AG10803 (cell line): ENCODE results near the gene SLC23A2.

Experiments used
- DNase-seq: peaks from one replicate; pipeline ENCODE4 v3.0.0; 2010; ENCODE audit warnings: low read depth
- H3K4me3 ChIP-seq: 2 replicates; pipeline ENCODE4 v1.5.1; 2011; ENCODE audit warnings: mild to moderate bottlenecking, low read length, control low read depth
- TF ChIP-seq, protein P1 (sequence below): conservative IDR thresholded peaks from 2 replicates; pipeline ENCODE4 v1.5.1; 2011; ENCODE audit warnings: mild to moderate bottlenecking, low read length, control low read depth, inconsistent platforms

Gene SLC23A2

DNA sequence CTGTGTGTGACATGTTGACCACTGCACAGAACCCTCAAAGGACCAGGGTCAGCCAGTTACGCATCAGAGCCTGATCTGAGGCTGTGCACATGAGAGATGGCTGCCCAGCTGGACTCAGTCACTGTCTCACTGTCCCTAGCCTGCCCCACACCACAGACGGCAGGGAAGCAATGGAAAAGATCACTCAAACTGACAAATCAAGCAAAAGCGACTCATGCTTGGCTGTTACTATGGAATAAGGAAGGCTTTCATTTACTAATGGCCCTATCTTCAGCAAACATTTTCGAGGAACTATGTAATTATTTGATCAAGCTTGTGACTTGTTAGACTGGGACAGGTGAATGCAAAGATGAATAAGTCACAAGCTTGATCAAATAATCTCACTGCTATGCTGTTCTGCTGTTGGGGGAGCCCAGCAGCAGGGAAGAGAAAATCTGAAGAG, 137.0 kb downstream of the SLC23A2 start:
- DNase-seq: no peak
- H3K4me3 ChIP-seq: no peak overlapping the region
- TF ChIP-seq, protein P1, sequence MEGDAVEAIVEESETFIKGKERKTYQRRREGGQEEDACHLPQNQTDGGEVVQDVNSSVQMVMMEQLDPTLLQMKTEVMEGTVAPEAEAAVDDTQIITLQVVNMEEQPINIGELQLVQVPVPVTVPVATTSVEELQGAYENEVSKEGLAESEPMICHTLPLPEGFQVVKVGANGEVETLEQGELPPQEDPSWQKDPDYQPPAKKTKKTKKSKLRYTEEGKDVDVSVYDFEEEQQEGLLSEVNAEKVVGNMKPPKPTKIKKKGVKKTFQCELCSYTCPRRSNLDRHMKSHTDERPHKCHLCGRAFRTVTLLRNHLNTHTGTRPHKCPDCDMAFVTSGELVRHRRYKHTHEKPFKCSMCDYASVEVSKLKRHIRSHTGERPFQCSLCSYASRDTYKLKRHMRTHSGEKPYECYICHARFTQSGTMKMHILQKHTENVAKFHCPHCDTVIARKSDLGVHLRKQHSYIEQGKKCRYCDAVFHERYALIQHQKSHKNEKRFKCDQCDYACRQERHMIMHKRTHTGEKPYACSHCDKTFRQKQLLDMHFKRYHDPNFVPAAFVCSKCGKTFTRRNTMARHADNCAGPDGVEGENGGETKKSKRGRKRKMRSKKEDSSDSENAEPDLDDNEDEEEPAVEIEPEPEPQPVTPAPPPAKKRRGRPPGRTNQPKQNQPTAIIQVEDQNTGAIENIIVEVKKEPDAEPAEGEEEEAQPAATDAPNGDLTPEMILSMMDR: no peak

DNA sequence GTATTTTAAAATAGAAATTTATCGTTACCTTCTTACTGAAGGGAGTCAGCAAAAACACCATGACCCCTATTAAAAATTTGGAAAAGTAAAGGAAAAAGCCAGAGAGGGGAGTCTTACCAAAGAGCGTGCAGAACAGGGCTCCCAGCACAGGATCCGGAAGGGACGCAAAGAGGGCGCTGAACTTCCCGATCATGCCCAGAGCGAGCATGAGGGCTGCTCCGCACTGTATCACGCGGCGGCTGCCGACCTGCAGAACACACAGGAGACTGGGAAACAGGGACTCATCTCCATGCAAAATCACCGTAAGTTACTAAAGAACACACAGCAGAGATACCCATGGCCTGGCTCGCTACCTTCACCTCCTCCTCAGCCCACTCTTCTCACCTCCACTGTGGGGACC, 138.6 kb downstream of the SLC23A2 start:
- TF ChIP-seq, protein P1: no peak
- no peak for DNase-seq
- H3K4me3 ChIP-seq: no peak overlapping the region

DNA sequence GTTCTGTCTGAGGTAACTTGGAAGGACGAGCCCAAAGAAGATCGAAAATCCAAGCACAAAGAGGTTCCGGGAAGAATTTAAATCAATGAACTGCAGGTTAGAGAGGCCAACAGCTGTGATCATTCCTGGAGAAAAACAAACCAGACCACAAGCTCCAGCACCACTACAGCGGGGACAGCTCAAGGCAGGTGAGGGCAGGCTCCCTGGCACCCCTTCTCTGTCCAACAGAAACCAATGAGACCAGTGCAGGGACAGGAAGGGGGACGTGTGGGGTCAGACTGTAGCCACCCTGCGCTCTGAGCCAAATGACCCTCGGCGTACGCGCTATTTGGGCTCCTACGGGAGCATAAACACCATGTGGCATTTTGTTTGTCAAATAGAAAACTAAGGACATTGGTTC, 139.3 kb downstream of the SLC23A2 start:
- H3K4me3 ChIP-seq: no peak overlapping the region
- TF ChIP-seq, protein P1: no peak
- no peak for DNase-seq

DNA sequence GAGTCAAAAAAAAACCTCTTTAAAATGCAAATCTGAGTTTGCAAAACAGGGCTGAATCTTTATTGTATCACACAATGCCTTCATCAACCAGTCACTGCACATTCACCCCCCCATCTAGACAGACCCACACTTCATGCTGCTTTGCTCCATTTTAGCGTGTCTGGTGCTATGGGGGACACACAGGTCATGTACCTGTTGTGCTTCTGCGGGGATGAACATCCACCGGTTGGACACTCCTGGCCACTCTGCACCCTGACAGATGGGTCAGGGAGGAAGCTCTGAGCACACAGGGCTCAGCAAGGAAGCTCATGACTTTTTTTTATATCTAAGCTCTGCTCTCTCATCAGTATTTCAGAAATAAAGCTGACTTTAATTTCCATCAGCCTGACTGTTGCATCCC, 143.3 kb downstream of the SLC23A2 start:
- no peak overlapping the region for H3K4me3 ChIP-seq
- TF ChIP-seq, protein P1: no peak
- no peak for DNase-seq

DNA sequence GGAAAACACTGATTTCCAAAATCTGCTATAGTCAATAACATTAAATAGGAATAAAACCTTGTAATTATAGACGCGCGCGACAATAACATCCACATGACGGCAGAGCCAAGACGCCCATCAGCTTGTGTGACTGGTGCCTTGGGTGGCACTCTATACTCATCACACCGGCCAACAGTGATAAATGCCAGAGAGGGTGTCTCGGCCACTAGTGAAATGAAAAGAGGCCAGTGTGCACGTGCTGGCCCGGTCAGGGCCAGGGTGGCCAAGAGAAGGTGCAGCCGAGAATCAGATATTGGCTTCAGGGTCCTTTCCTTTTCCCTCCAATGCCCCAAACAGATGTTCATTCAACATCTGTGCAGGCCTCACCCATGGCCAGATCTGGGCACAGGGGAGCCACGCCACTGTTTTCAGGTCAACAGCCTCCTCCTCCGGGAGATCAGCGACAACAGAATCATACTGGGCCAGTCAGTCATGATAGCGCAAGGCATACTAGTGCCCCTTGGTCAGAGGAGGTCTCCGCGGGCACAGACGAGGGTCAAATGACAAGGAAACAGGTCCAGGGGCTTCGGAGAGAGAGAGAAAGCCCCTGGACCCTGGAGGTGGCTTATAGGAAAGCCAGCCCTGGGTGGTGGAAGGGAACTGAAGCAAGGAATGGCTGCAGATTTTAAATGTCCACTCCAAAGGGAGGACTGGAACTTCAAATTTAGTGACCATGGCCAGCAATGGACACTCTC, 145.1 kb downstream of the SLC23A2 start:
- DNase-seq: no peak
- H3K4me3 ChIP-seq: no peak overlapping the region
- TF ChIP-seq, protein P1: no peak

DNA sequence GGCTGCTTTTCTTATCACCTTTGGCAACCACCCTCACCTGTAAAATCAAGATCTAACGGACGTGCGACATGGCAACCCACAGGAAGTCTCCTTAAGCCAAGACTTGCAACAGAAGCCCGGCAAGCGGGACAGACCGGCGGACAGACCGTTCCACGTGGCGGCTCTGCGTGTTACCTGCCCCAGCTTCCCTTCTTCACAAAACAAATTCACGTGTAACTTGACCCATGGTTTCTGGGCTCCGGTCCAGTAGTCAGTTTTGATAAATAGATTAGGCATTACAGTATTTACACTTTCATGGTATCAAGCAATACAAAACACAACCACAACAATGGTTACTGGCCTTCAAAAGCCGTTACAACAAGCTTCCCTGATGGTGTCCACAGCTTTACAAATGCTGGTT, 145.8 kb downstream of the SLC23A2 start:
- DNase-seq: no peak
- TF ChIP-seq, protein P1: no peak
- H3K4me3 ChIP-seq: no peak overlapping the region

DNA sequence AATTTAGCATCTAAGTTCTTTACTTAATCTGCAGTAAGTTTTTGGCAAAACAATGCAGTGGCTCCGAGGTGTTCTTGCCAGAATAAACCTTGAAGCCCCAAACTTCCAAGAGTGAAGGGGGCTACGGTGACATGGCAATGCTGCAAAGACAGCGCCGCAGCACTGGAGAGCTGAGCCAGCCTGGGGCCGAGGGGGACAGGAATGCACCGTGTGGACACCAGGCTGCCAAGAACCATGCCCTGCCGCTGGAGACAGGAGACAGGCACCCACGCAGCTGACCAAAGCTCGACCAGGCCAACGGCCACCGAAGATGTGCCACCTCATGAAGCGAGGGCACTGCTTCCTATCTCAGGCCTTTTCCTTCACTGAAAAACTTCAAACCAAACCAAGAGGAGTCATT, 146.2 kb downstream of the SLC23A2 start:
- no peak for DNase-seq
- no peak overlapping the region for H3K4me3 ChIP-seq
- TF ChIP-seq, protein P1: no peak
